Gastrocnemius medialis (tissue), 4 donors: ENCODE data around the gene ZDHHC8. TPM values are rescaled to one million over a fixed set of nuclear protein-coding genes. Genes with fewer than 3 reads are reported as not detected.

Experiments
- ATAC-seq, 2 donors: fragments of 150-250 bp; one replicate each; pipeline ENCODE4 v1.9.1; 2016
- DNase-seq, 2 donors: peaks; one replicate each; pipeline ENCODE4 v3.0.0-alpha.2; 2019
- H3K27ac ChIP-seq, 4 donors: fragments of 200-600 bp; sonication (generic); 1 replicate in 1 of 4; 2 replicates in 3 of 4; pipeline ENCODE4 v1.5.1; 2016 to 2018; ENCODE audit warnings: mild to moderate bottlenecking in 2 of 4, moderate library complexity in 1 of 4
- H3K27me3 ChIP-seq, 3 donors: fragments of 200-600 bp; sonication (generic) in 2 of 3; 1 replicate in 1 of 3; 2 replicates in 2 of 3; pipeline versions ENCODE4 v1.5.1 to v1.6.0; 2016 to 2019; ENCODE audit warnings: mild to moderate bottlenecking in 1 of 3, moderate library complexity in 1 of 3
- H3K36me3 ChIP-seq, 2 donors: fragments of 200-600 bp; sonication (generic) in 1 of 2; one replicate each; pipeline ENCODE4 v1.5.1; 2017 to 2018
- H3K4me1 ChIP-seq, 2 donors: fragments of 200-600 bp; sonication (generic) in 1 of 2; one replicate each; pipeline ENCODE4 v1.5.1; 2016 to 2017; ENCODE audit warnings: mild to moderate bottlenecking in 2 of 2
- H3K4me3 ChIP-seq, 4 donors: fragments of 200-600 bp; sonication (generic) in 3 of 4; 1 replicate in 1 of 4; 2 replicates in 3 of 4; pipeline ENCODE4 v1.5.1; 2016 to 2019; ENCODE audit warnings: mild to moderate bottlenecking in 2 of 4
- H3K9me3 ChIP-seq, 3 donors: fragments of 200-600 bp; sonication (generic) in 2 of 3; 1 replicate in 1 of 3; 2 replicates in 2 of 3; pipeline ENCODE4 v1.5.1; 2016 to 2019
- POLR2A ChIP-seq, 2 donors: fragments of 450-650 bp; IDR thresholded peaks; one replicate each; pipeline ENCODE4 v1.6.1; 2017; ENCODE audit warnings: antibody characterized with exemption in 2 of 2, mild to moderate bottlenecking in 2 of 2, moderate library complexity in 2 of 2
- in situ Hi-C, 4 donors: fragments of 200-750 bp; cut with MboI; loops; one replicate each; pipeline versions ENCODE4 v1.15.0 to v1.8.0; 2017; ENCODE audit warnings: low sequenced_read_pairs in 4 of 4
- intact Hi-C: fragments of 100-400 bp; cut with DNase I; formaldehyde crosslinking; loops from one replicate; pipeline ENCODE4 v1.15.1; 2023; ENCODE audit warnings: low total_unique reads
- total RNA-seq, 4 donors: library from RNA; depleted of rRNA; stranded (reverse); fragments of >200 nt; gene quantifications; one replicate each; pipeline versions ENCODE4 v1.1.0 to v1.2.3, GENCODE V29; 2016
- TF ChIP-seq, protein P1 (sequence below), 5 experiments: fragments of 450-650 bp in 3 of 5; fragments of 200-600 bp in 2 of 5; sonication (generic) in 2 of 5; IDR thresholded peaks in 4 of 5; conservative IDR thresholded peaks in 1 of 5; 1 replicate in 4 of 5; 2 replicates in 1 of 5; pipeline ENCODE4 v1.5.1; 2016 to 2019; ENCODE audit warnings: antibody characterized with exemption in 5 of 5, mild to moderate bottlenecking in 3 of 5, moderate library complexity in 3 of 5

The ZDHHC8 gene
- total RNA-seq, 4 donors from 2014 or later = 7.3 to 15.8 (median 12.8) TPM

DNA sequence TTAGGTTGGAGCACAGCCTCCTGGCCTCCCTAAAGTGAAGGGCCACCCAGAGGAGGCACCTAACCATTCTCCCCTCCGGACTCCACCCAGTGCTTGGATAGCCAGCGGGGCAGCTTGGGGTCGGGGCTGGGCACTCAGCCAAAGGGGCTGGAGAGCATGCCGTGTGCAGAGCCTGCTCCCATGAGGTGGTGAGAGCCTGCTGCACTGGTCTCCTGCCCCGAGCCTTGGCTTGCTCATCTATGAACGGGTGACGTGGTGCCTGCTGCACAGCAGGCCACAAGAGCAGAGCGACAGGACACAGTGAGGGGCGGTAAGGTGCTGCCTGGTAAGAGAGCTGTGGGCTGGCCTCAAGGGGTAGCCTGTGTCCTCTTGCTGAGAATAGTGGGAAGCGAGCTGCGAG, 33.3 kb downstream of the ZDHHC8 start:
- H3K27ac ChIP-seq = no peak overlapping the region
- H3K4me1 ChIP-seq = no peaks in the 10 kb centered on the region
- TF ChIP-seq POLR2A (IDR thresholded peaks at IDR 0.05) = no peak
- TF ChIP-seq, protein P1, sequence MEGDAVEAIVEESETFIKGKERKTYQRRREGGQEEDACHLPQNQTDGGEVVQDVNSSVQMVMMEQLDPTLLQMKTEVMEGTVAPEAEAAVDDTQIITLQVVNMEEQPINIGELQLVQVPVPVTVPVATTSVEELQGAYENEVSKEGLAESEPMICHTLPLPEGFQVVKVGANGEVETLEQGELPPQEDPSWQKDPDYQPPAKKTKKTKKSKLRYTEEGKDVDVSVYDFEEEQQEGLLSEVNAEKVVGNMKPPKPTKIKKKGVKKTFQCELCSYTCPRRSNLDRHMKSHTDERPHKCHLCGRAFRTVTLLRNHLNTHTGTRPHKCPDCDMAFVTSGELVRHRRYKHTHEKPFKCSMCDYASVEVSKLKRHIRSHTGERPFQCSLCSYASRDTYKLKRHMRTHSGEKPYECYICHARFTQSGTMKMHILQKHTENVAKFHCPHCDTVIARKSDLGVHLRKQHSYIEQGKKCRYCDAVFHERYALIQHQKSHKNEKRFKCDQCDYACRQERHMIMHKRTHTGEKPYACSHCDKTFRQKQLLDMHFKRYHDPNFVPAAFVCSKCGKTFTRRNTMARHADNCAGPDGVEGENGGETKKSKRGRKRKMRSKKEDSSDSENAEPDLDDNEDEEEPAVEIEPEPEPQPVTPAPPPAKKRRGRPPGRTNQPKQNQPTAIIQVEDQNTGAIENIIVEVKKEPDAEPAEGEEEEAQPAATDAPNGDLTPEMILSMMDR (IDR thresholded peaks at IDR 0.05 in 4 of 5, conservative IDR thresholded peaks at IDR 0.05 in 1 of 5) = no peak
- no peaks in the 10 kb centered on the region for H3K36me3 ChIP-seq
- ATAC-seq (no peak), DNase-seq (no peak)
- in situ Hi-C loops (no loop called here), intact Hi-C loops (no loop called here)
- H3K27me3 ChIP-seq = no peaks in the 10 kb centered on the region
- H3K9me3 ChIP-seq = no peaks in the 10 kb centered on the region
- H3K4me3 ChIP-seq = no peak overlapping the region

DNA sequence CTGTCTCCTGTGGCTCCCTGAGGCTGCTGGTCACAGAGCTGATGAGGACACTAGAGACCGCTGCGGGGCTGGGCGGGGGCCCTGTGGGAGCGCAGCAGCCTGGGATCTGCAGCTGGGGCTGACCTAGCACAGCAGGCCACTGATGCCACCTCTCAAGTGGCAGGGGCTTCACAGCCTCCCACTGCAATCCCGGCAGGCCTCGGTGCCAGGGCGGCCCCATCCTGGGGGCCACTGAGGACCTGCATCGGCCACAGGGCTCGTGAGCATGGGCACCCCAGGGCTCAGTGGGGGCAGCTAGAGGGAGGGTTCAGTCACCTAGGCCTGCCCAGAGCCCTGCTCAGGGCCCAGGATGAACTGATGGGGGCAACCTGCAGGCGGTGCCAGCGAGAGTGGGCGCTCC, 33.8 kb downstream of the ZDHHC8 start:
- Histone ChIP-seq H3K4me3 (no peak overlapping the region), H3K9me3 (no peaks in the 10 kb centered on the region), H3K27me3 (no peaks in the 10 kb centered on the region), H3K36me3 (no peaks in the 10 kb centered on the region), H3K27ac (no peak overlapping the region), H3K4me1 (no peaks in the 10 kb centered on the region)
- in situ Hi-C loops = no loop called here
- ATAC-seq = no peak
- DNase-seq = no peak
- TF ChIP-seq, protein P1 (IDR thresholded peaks at IDR 0.05 in 4 of 5, conservative IDR thresholded peaks at IDR 0.05 in 1 of 5) = no peak
- TF ChIP-seq POLR2A (IDR thresholded peaks at IDR 0.05) = no peak
- intact Hi-C loops = no loop called here

DNA sequence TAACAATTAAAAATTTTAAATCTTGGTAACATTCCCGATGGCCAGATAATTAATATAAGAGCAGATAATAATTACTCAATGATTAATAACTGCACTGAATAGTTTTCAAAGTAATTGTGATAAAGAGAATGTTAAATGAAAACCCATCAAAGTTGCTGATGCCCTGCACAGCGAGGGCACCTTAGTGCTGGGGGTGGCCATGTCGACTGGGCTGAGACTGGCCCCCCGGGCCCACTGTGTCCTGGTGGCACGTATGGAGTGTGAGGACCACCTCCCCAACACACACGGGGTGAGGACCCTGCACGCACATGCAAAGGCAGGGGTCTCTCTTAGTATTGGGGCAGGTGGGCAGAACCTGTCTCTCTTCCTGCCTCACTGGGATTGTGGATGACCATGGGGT, 34.3 kb downstream of the ZDHHC8 start:
- Histone ChIP-seq H3K27ac (no peak overlapping the region), H3K4me1 (no peaks in the 10 kb centered on the region)
- in situ Hi-C loops = no loop called here

DNA sequence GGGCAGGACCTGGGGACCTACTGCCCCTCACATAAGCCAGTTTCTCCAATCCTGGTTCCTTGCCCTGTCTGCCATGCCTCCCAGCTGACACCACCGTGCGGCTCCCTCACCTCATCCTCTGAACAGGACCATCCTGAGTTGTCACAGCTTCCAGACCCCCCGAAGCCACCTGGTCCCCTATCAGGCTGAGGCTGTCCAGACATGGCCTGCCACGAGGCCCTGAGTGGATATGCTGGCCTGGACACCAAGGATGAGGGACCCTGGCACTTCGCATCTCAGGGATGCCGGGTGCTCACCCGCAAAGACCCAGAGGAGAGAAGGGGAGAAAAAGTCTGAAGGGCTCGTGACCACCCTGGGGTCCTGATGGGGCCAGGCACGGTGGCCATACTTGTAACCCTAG, 35.1 kb downstream of the ZDHHC8 start:
- Histone ChIP-seq H3K27me3 (no peaks in the 10 kb centered on the region), H3K36me3 (no peaks in the 10 kb centered on the region), H3K9me3 (no peaks in the 10 kb centered on the region), H3K4me3 (no peak overlapping the region), H3K27ac (no peak overlapping the region), H3K4me1 (no peaks in the 10 kb centered on the region)
- intact Hi-C loops (no loop called here), in situ Hi-C loops (no loop called here)
- no peak for TF ChIP-seq POLR2A (IDR thresholded peaks at IDR 0.05)
- TF ChIP-seq, protein P1 (IDR thresholded peaks at IDR 0.05 in 4 of 5, conservative IDR thresholded peaks at IDR 0.05 in 1 of 5) = no peak
- no peak for ATAC-seq
- no peak for DNase-seq

More for the DNA sequence above, 34.3 kb downstream of the ZDHHC8 start:
- DNase-seq = no peak
- Histone ChIP-seq H3K4me3 (no peak overlapping the region), H3K9me3 (no peaks in the 10 kb centered on the region), H3K27me3 (no peaks in the 10 kb centered on the region), H3K36me3 (no peaks in the 10 kb centered on the region)
- intact Hi-C loops = no loop called here
- ATAC-seq = no peak
- TF ChIP-seq, protein P1 (IDR thresholded peaks at IDR 0.05 in 4 of 5, conservative IDR thresholded peaks at IDR 0.05 in 1 of 5) = no peak
- no peak for TF ChIP-seq POLR2A (IDR thresholded peaks at IDR 0.05)

DNA sequence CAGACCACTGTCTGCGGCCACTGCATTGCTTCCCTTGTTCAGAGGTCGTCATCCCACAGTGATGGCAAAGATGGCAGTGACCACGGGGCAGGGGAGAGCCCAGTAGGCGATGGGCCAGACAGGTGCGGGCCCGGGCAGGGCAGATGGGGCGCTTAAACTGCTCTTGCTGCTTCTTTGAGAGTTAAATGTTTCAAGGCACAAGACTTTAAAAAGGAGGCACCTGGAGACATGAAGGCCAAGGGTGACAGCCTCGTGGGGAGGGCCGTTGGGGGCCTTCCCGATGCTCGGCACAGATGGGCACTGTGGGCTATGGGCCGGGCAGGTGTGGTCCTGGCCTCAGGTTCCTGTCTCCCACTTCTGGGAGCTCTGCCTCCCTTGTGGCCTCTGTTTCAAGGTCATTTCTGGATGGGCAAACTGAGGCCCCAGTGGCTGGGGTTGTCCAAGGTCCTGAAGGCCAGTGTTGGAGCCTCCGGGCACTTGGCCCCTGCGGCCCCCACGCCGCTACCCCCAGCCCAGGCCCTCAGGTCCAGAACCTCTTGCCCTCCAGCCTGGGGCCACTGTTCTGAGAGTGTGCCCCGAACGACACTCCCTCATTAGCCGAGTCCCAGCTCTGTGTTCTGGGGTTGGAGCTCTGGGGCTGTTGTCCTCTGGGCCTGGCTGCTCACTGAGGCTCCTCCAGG, 36.2 kb downstream of the ZDHHC8 start:
- in situ Hi-C loops = no loop called here
- Histone ChIP-seq H3K27me3 (no peaks in the 10 kb centered on the region), H3K4me1 (no peaks in the 10 kb centered on the region), H3K4me3 (no peak overlapping the region), H3K36me3 (no peaks in the 10 kb centered on the region), H3K9me3 (no peaks in the 10 kb centered on the region), H3K27ac (no peak overlapping the region)
- ATAC-seq (no peak), DNase-seq (no peak)
- intact Hi-C loops = no loop called here
- no peak for TF ChIP-seq POLR2A (IDR thresholded peaks at IDR 0.05)
- TF ChIP-seq, protein P1 (IDR thresholded peaks at IDR 0.05 in 4 of 5, conservative IDR thresholded peaks at IDR 0.05 in 1 of 5) = no peak
